ENCODE results near the gene FASTKD1.

- TF ChIP-seq CTCF (IDR thresholded peaks at IDR 0.05) (no peak), POLR2A (IDR thresholded peaks at IDR 0.05) (no peak)
Observed at GRCh38 chr2:169525434-169525833, 48.2 kb downstream of the FASTKD1 start.

Measured in ovary (tissue), 3 donors.